ENCODE measurements around the gene ZNF33B.
"Not testable (repeated sequence)": the region's sequence is repeated elsewhere in the genome, so short reads cannot be mapped to it uniquely, and the experiment has no call there.

The ZNF33B gene

DNA sequence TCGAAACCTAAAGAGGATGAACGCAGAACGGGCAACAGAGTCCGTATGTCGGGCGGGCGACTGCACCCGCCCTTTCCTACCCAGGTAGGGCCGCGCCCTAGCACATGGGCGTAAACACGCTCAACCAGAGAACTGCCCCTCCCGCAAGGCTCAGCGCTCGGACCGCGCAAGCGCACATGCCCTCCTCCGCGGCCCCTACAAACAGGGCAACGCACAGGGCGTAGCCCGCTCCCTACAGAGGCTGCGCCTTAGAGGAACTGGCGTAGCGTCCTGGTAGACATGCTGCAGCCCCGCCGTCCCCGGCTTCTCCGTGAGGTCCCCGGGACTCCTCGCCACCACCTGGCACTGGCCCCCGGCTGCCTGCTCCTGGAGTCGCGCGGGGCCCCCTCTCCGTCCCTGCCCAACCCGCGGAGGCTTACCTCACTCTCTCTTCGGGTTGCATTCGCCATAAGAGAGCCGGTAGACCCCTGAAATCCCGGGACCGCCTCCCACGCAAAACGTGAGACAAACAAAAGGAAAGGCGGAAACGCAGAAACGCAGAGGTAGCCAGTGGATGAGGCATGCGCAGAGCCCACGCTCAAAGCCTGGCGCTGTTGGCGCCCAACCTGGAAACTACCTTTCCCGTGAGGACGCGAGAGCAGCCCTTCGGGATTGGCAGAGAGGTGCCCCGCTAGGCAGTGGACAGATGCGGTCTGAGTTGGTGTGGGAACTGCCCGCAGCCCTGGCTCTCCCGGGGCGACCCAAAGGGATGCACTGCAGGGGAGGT, at the start of gene ZNF33B:
TSS of gene ZNF33B (minus strand) at position 516 of the 766 bp plus-strand sequence. CDS start 1,642 bp downstream, outside the sequence.
- peak; percentile 90 for DNase-seq

- no peak for DNase-seq
Measured at GRCh38 chr10:42684517-42684916, 46.1 kb upstream of the ZNF33B start.

DNA sequence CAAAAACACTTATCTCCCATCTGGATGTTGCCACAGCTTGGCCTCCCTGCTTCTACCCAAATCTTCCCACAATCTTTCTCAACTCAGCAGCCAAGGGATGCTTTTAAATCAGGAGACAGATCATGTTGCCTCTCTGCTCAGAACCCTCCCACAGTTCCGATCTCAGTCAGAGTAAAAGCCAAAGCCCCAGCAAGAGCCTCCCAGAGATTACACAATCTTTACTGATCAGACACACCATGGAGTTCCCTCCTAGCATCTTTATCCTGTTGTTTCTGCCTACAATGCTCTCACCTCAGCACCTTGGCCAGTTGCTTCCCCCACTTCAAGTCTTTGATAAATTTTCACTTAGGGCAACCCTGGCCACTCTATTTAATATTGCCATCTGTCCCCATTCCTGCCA, 41.9 kb upstream of the ZNF33B start:
- no peak for DNase-seq

- DNase-seq = not testable (repeated sequence)
Measured at GRCh38 chr10:42665181-42665979, 27.0 kb upstream of the ZNF33B start.

- DNase-seq = no peak
Measured at GRCh38 chr10:42654419-42654818, 16.0 kb upstream of the ZNF33B start.

DNA sequence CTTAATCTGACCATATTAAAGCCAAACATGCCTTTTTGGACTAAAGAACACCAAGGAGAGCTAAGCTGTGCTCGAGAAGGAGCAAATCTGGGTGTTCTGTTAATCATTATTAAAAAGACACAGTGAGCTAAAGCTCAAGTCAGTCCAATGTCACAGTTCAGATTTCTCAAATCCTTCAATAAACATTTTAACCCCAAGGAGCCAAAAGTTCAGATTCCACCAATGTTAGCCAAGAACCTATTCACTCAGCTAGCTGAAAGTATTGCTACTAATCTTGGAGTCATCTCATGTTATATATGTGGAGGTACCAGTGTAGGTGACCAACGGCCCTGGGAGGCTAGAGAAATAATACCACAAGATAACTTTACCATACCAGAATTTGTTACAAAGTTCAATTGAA, 14.5 kb upstream of the ZNF33B start:
- DNase-seq = no peak

DNA sequence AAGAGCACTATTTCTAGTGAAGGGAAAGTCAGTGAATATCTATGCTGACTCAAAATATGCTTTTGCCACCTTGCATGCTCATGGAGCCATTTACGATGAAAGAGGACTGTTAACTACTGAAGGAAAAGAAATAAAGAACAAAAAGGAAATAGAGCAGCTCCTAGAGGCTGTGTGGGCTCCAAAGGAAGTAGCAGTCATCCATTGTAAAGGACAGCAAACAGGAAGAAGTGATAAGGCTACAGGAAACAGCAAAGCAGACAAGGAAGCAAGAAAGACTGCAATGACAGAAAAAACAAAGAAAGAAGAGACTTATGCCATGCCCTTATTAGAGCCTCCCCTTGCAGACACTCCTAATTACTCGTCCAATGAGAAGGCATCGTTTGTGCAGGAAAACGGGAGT, 12.0 kb upstream of the ZNF33B start:
- DNase-seq = no peak

- no peak for DNase-seq
Measured at GRCh38 chr10:42648512-42648911, 10.1 kb upstream of the ZNF33B start.

- no peak for DNase-seq
Measured at GRCh38 chr10:42646687-42647640, 8.6 kb upstream of the ZNF33B start.

- no peak for DNase-seq
Measured at GRCh38 chr10:42646214-42646613, 7.8 kb upstream of the ZNF33B start.

GRCh38 chr10:42645516-42645915, 7.1 kb upstream of the ZNF33B start:
- no peak for DNase-seq

GRCh38 chr10:42645103-42645502, 6.7 kb upstream of the ZNF33B start:
- no peak for DNase-seq

DNA sequence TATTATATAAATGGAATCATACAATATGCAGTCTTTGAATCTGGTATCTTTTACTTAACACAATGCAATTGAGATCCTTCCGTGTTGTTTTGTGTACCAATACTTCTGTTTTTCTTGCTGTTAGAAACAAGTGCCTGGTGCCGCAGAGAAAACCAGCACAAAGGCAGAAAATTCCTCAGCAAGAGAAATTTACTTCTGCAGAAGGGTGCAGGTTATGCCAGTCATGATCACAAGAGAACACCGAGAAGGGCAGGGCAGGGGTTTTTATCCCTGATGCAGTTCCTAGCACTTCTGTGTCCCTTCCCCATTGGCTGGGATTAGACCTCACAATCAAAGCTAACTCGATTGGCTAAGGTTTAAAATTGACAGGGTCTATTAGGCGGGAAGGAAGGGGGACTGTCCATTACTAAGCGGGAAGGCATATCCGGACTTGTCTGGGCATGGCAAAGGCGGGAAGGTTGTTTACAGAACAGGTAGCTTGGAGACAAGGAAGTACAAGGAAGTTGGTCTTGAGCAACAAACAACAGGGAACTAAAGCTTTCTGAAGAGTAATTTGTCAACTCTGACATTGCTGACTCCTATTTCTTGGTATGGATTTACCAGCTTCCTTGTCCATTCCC, 2.4 kb upstream of the ZNF33B start:
- no peak for DNase-seq

DNA sequence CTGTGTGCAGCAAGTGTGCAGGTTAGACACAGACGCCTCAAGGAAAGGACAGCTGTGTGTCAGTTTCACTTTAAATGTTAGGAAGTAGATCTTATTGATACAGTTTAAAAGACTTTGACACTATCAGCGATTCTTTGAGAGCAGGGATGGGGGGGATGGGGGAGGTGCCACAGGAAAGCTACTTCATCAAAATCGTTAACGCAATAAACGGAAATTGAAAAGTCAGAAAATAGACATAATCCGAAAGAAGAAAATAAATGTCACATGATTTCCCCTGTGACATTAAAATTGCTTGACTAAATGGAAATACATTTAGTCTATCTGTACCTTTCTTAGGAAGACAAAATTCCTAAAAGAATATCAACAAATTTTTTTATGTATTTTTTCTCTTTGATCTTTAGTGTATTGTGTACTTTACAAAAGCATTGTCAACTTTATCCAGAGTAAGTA, 476 bp upstream of the ZNF33B start:
- DNase-seq = peak; percentile 33

DNA sequence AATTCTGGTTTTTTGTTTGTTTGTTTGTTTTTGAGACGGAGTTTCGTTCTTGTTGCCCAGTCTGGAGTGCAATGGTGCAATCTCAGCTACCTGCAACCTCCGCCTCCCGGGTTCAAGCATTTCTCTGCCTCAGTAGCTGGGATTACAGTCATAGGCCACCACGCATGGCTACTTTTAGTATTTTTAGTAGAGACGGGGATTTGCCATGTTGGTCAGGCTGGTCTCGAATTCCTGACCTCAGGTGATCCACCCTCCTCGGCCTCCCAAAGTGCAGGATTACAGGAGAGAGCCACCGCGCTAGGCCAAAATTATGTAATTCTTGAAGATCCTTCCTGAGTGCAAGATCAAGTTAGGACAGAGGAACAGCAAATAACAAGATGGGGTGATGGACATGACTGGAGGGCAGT, 719 bp downstream of the ZNF33B start:
- DNase-seq = no peak

DNA sequence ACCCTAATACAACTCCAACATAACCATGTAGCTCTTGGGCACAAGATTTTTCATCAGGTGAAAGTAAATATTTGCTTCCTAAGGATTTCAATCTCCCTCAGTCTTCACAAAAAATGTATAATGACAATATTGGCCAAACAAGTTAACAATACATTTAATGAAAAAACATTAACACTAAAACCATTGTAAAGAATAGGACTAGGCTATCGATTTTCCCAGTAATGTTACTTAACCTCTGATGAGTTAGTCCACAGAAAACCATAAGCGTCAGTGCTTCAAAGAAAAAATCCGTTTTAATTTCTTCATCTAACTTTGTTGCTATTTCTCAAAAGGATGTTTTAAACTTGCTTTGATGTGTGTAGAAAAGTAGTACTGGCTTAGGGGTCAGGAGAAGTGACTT, 1.2 kb downstream of the ZNF33B start:
- DNase-seq = no peak

DNA sequence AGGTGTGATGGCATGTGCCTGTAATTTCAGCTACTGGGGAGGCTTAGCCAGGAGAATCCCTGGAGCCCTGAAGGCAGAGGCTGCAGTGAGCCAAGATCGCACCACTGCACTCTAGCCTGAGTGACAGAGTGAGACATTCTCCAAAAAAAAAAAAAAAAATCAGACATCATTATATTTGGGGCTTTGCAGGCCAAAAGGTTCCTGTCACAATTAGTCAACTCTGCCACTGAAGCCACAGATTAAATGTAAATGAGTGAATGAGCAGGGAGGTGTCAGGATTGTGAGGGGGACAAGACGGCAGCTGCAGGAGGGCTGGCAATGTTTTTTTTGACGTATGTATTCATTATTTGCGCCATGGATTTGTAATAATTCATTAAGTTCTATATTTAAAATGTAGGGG, 3.3 kb downstream of the ZNF33B start:
- DNase-seq = no peak

GRCh38 chr10:42632564-42632963, 5.8 kb downstream of the ZNF33B start:
- DNase-seq = no peak

DNA sequence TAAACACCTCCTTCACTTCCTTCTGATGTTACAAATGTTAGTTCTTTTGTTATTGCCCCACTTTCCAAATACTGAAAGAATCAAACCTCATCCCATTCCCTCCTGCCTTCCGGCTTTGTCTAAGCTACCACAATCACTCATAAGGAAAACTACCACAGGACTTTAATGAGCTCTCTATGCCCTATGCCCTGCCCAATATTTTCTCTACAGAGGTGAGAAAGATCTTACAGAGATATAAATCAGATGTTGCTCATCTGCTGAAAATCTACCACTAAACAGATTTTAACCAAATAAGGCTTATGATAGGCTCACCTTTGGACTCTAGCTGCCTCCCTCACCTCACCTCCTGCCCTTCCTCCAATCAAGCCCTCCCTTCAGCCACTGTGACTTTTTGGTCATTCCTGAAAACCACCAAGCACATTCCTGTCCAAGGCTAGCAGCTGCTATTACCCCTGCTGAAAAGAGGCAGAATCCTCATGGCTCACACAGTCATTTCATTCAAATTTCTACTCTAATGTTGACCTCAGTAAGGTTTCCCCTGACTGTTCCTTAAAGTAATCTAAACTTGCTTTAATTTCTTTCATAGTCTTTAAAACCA, 7.7 kb downstream of the ZNF33B start:
- no peak for DNase-seq

DNA sequence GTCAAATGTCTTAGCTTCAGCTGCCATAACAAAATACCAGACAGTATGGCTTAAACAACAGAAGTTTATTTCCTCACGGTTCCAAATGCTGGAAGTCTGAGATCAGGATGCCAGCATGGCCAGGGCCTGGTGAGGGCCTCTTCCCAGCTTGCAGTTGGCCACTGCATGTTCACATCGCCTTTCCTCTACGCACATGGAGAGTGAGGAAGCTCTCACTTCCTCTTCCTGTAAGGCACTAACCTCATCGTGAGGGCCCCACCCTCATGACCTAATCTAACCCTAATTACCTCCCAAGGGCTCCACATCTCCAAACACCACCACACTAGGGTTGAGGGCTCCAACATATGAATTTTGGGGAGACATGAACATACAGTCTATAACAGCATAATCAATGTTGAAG, 14.4 kb downstream of the ZNF33B start:
- no peak for DNase-seq

DNA sequence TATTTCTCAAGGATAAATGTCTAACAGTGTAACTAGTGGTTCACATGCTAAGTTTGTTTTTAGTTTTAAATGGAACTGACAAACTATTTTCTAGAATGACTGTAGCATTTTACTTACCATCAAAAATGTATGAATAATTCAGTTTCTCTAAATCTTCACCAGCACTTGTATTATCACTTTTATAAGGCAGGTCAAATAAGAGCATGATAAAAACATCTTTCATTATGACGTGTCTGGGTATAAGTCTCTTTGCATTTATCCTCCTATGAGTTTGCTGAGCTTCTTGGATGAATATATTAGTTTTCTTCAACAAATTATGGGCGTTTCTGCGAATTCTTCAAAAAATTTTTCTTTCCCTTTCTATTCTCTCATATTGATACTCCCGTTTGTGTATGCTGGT, 19.9 kb downstream of the ZNF33B start:
- no peak for DNase-seq

DNA sequence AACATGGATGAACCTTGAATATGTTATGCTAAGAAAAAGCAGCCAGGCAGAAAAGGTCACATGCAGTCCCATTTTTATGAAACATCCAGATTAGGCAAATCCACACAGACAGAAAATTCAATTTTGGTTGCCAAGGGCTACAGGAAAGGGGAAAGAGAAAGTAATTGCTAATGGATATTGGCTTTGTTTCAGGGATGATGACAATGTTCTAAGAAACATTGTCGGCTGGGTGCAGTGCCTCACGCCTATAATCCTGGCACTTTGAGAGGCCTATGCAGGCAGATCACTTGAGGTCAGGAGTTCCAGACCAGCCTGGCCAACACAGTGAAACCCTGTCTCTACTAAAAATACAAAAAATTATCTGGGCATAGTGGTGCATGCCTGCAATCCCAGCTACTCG, 23.0 kb downstream of the ZNF33B start:
- DNase-seq = no peak

Data from midbrain (tissue), 1 donor.